DMS79 (cell line): Measurements from ENCODE around the gene SLC39A3.

Source experiments
- DNase-seq: peaks from one replicate; lab custom pipeline; 2025; lab: John Stamatoyannopoulos, UW

Gene SLC39A3

DNA sequence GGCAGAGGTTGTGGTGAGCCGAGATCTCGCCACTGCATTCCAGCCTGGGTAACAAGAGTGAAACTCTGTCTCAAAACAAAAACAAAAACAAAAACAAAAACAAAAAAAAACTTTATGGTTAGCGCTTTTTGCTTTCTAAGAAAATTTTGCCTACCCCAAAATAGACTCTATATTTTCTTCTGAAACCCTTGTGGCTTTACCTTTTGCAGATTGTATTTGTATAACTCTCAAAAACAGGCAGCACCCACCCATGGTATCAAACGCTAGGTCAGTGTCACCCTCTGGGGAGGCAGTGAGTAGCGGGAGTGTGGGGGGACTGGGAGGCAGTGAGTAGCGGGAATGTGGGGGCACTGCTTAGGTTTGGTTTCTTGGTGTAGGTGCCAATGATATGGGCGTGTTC, 7.5 kb upstream of the SLC39A3 start:
- no peak for DNase-seq

GRCh38 chr19:2744113-2744512, 4.3 kb upstream of the SLC39A3 start:
- DNase-seq = no peak

DNA sequence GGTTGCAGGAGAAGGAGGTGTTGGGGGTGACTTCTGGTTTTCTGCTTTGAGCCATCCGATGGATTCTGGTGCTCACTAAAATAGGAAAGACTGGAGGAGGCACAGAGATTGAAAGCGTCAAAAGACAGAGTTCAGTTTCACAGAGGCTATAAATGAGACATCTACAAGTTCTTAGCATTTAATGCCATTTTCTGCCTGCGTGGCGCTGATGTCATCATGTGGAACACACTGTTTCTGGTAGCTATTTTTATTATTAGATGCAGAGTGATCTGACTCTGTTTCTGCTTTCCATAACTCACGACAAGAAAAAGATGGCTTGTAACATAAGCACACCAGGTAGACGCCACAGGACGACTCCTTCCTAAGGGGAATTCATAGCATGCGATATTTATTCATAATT, 3.3 kb upstream of the SLC39A3 start:
- no peak for DNase-seq

- no peak for DNase-seq
Measured at GRCh38 chr19:2740314-2740656, 468 bp upstream of the SLC39A3 start.

DNA sequence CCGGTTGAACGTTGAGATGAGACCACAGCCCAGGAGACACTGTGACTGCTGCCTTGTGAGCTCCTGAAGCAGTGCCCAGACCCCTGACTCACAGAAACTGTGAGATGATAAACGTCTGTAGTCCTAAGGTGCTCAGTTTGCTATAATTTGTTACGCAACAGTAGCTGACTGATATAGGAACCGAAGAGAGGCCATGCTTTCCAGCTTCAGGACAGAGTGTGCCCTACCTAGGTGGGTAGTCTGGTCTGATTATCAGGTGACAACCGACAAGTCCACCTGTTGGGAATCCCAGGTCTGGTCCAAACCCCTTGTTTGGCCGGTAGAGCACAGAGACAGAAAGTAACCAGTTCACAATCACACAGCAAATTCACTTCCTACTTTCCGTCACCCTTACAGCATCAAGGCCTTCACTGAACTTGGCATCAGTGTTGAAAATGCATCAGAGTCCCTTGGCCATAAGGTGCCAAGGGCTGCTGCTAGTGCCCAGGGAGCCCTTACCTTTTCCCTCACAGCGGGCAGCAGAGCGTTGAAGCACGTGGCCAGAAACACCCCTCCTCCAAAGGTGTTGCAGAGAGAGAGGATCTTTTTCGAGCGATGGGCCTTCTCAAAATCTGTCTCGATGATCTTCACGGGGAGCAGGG, 3.1 kb downstream of the SLC39A3 start:
- no peak for DNase-seq

GRCh38 chr19:2735374-2735773, 4.4 kb downstream of the SLC39A3 start:
- DNase-seq = no peak

DNA sequence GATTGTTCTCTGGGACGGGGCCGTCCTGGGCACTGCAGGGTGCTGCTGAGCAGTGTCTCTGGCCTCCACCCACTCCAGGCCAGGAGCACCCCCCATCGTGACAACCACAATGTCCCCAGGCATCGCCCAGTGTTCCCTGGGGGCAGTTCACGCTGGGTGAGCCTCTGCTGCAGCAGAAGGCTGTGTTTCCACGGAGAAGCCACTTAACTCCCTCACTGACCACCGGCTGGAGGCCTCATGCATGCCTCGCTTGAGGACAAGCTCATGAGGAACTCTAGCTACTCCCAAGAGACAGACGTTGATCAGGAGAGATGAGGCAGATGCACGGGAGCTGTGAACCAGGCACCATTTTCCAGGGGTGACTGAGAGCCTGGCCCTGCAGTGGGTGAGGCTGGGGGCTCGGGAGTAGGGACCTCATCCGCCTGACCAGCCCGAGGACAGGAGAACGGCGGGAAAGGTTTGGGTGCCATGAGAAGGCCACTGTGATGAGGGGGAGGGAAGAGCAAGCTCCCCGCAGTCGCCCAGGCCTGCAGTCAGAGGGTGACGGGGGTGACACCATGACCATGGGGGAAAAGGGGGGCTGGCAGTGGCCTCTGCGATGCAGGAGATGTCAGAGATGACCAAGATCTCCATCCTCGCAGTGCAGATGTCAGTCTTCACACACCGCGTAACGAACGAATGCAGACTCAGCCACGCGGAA, 5.1 kb downstream of the SLC39A3 start:
- DNase-seq = no peak

DNA sequence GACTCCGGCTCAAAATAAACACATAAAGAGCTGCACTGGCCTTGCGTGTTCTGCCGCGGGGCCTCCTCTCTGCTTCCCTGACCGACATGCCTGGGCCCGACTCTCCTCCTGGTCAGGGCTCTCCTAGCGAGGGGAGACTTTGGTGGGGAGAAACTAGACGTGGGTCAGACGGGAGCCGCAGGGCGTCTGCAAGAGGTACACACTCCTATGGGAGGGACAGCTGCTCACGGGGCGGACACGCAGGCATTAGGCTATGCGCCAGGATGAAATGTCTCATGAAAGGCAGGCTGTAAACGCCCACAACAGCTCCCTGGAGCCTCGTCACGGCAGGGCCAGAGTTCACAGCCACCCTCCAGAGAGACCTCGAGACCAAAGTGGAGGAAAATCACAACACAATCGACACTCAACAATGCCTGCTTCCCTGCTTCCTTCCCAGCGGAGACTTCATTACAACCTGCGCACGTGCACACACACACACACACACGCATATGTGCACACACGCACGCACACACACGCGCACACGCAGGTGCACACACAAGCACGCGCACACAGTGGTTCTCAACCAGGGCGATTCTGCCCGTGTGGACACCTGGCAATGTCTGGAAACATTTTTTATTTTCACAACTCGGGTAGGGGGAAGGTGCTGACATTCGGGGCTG, 5.8 kb downstream of the SLC39A3 start:
- DNase-seq = peak; percentile 11

GRCh38 chr19:2732883-2733282, 6.9 kb downstream of the SLC39A3 start:
- DNase-seq = no peak

DNA sequence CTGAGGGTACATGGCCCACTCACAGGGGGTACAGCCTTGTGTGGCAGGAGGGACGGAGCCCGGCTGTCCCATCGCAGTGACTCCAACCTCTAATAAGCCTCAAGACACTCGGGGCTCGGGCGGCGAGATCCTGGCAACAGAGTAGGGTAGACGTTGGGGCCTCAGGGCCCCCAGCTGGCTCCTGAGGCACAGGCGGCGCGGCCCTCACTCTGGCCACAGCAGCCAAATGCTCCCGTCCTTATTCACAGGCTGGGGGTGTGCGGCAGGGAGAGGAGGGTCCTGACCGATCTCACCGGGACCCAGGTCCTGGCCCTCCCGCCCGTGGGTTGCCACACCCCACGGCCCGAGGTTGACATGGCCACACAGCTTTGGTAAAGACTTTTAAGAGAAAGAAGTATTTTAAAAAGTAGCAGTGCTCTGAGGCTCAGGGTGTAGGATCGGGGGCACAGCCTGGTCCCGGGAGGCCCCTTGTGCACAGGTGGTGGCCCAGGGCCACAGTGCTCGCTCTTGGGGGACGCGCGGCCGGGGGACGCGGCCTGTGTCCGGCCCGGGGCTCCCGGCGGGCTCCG, 7.6 kb downstream of the SLC39A3 start:
- no peak for DNase-seq

DNA sequence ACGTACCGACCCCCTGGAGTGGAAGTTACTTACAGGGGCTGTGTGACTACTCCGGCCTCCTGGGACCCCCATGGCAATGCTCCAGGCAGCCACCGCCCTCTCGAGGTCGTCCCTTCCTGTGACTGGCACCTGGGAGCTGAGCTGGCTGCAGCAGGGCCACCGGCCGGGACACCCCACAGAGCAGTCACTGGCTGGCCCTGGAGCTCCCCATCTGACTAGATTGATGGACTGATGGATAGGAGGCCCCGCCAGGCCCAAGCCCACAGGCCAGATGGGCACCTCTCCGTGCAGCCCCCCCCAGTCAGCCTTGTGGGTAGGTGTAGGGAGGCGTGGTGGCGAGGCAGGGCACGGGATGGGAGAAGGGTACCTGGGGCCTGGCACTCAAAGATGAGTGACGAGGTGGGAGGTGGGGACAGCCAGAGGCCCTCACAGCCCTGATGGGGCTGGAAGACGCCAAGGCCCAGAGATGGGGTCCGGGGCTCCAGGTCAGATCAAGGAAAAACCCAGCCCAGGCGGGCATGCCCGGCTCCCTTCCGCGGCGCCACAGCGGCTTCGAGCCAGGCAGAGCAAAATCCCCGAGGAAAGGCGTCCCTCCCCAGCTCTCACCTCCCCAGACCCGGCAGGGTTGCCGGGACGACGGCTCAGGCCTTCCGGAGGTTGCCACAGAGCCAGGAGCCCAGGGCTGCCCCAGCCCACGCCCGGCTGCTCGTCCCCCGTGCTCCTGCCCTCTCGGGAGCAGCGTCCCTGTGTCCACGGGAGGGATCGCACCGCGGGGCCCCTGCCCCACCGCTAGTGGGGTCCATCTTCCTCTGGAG, 8.4 kb downstream of the SLC39A3 start:
- no peak for DNase-seq

DNA sequence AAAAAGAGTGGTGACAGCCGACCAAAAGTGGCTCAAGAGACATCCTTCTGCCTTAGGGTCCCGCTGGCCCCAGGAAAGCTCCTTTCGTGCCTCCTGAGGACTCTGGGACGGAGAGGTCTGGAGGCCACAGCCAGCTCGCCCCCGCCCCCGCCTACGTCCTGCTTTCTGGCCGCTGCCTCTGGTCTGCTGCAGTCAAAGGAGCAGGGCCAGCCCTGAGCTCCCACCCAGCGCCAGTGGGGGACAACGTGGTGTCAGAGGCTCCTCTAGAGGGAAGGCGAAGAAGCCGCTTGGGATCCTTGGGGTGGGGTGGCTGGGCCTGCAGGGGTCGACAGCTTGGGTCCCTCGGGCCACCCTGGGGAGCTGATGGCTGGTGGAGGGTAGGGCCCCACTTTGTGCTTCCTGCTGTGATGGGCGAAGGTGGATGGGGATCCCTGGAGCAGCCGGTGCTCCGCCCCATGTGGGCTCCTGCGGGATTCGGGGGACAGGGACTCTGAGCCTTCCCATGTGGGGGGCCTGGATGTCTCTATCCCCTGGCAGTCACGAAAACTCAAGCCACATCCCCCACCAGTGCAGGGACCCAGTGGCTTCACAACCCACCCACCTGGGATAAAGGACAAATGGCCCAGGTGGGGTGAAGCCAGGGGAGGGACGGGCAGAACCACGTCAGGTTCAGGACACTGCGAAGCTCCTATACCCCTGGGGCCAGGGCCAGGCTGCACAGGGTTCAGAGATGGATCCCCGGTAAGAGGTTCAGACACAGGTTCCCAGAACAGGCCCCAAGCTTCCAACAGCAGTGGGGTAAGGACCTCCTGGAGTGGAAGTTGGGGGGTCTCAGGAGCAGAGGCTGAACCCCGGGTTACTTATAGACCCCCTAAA, 9.6 kb downstream of the SLC39A3 start:
- no peak for DNase-seq

DNA sequence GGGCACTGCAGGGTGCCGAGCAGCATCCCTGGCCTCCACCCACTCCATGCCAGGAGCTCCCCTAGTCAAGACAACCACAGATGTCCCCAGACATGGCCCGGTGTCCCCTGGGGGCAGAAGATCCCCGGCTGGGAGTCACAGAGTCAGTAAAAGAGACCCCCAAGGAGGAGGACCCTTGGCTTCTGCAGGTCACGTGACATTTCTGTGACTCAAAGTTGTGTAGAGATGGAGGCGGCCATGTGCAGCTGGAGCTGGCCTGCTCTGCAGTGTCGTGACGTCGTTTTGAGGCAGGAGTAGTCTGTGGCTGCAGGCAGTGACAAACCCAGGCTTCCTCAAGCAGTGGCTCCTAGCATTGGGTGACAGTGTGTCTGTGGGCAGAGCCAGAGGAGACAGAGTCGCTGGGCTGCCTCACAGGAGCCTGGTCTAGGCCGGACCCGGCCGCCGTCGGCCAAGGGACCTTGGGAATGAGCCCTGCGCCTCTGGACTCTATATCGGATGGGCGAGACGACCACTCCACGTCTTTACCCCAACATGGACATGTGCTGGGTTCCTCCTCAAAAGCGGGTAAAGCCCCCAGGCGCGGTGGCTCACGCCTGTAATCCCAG, 10.9 kb downstream of the SLC39A3 start:
- DNase-seq = no peak

DNA sequence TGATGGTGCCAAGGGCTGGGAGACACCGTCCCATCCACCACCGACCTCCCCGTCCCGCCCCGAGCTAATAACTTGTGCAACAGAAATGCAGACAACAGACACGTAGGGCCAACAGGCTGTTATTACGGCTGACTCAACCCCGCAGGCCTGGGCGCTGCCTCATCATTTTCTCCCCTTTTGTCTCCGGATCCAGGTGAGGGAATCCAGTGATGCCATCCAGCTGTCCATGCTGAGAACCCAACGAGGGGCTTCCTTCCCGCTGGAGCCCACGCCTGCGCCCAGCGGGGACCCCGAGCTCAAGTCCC, 12.2 kb downstream of the SLC39A3 start:
- DNase-seq = no peak

- no peak for DNase-seq
Measured at GRCh38 chr19:2726904-2727639, 12.7 kb downstream of the SLC39A3 start.

GRCh38 chr19:2726160-2726855, 13.5 kb downstream of the SLC39A3 start:
- DNase-seq = no peak

DNA sequence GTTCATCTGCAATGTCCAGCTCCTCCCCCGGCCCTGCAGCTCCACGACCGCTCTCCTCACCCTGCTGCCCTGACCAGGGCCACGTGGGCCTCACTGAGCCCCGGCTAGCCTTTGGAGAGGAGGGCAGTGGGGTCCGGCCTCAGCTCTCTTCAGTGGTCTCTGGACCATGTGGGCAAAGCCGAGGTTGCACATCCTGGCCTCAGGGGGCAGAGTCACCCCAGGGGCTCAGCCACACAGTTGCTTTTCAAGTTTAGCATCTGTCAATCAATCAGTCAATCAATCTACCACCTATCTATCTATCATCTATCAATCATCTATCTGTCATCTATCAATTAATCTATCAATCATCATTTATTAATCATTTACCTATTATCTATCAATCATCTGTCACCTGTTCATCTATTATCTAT, 15.7 kb downstream of the SLC39A3 start:
- no peak for DNase-seq

- no peak for DNase-seq
Measured at GRCh38 chr19:2723747-2724146, 16.1 kb downstream of the SLC39A3 start.

GRCh38 chr19:2723345-2723715, 16.5 kb downstream of the SLC39A3 start:
- no peak for DNase-seq
